ENCODE data around the gene FAM227B. TPM values are rescaled to one million over a fixed set of nuclear protein-coding genes. Genes with fewer than 3 reads are reported as not detected.

The FAM227B gene
- total and polyA plus RNA-seq, 2 of the 13 experiments (the other 11 are each of a cell fraction or from before 2014, with no cell fraction given) = 1.9 to 2.6 TPM

DNA sequence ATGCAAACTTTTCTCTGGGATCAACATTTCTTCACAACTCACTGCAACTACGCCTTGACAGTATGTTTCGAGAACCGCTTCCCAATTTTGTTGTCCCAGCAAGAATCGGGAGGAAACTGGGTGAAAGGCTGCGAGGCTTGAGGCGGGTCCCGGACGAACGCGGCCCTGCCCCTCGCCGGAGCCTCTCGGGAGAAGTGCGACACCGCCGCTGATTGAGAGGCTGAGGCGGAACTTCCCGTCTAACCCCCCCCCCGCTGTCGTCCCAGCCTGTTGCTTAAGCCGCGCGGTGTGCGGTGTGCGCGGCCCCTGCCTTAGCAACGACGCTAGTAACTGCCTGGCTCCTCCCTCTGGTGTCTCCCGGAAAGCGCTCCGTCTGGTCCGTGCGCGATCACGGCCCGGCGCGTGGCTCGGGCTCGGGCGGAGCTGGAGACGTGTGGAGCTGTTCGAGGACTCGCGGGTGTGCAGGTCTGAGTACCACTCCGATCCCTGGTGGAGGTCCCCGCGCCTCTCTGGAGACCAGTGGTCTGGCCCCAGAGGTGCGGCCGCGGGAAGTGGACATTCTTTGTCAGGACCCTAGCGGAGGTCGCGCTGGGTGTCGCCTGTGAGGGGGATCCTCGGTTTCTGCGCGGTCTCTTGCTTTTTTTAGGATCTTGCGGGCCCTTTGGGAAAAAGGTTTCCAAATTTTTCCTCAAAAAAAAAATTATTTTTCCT lies at the start of gene FAM227B, which contains the start of gene DTWD1 (continued):
- TF ChIP-seq, protein P1, sequence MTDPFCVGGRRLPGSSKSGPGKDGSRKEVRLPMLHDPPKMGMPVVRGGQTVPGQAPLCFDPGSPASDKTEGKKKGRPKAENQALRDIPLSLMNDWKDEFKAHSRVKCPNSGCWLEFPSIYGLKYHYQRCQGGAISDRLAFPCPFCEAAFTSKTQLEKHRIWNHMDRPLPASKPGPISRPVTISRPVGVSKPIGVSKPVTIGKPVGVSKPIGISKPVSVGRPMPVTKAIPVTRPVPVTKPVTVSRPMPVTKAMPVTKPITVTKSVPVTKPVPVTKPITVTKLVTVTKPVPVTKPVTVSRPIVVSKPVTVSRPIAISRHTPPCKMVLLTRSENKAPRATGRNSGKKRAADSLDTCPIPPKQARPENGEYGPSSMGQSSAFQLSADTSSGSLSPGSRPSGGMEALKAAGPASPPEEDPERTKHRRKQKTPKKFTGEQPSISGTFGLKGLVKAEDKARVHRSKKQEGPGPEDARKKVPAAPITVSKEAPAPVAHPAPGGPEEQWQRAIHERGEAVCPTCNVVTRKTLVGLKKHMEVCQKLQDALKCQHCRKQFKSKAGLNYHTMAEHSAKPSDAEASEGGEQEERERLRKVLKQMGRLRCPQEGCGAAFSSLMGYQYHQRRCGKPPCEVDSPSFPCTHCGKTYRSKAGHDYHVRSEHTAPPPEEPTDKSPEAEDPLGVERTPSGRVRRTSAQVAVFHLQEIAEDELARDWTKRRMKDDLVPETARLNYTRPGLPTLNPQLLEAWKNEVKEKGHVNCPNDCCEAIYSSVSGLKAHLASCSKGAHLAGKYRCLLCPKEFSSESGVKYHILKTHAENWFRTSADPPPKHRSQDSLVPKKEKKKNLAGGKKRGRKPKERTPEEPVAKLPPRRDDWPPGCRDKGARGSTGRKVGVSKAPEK (CRISPR knock-in tag; IDR thresholded peaks at IDR 0.05; ENCODE audit: borderline replicate concordance) = peak; percentile 98
- TF ChIP-seq TFE3 (CRISPR knock-in tag; IDR thresholded peaks at IDR 0.05) = peak; percentile 74; the same call in 1 of the 2 replicates
- peak; percentile 67 for TF ChIP-seq RBM22 (optimal IDR thresholded peaks at IDR 0.05; ENCODE audit: low read length)
- TF ChIP-seq, protein P2, sequence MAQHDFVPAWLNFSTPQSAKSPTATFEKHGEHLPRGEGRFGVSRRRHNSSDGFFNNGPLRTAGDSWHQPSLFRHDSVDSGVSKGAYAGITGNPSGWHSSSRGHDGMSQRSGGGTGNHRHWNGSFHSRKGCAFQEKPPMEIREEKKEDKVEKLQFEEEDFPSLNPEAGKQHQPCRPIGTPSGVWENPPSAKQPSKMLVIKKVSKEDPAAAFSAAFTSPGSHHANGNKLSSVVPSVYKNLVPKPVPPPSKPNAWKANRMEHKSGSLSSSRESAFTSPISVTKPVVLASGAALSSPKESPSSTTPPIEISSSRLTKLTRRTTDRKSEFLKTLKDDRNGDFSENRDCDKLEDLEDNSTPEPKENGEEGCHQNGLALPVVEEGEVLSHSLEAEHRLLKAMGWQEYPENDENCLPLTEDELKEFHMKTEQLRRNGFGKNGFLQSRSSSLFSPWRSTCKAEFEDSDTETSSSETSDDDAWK (CRISPR knock-in tag; IDR thresholded peaks at IDR 0.05) = no peak
- TF ChIP-seq ZNF775 (CRISPR knock-in tag; IDR thresholded peaks at IDR 0.05; ENCODE audit: borderline replicate concordance) = no peak
- TF ChIP-seq NR3C1 (CRISPR knock-in tag; IDR thresholded peaks at IDR 0.05) = no peak
- peak; percentile 41 to 75; a peak in 3 of 4 replicates for TF ChIP-seq EP300 (IDR thresholded peaks at IDR 0.05; ENCODE audit: low read depth in 2 of 2, low read length in 2 of 2)
- TF ChIP-seq EP300 (CRISPR knock-in tag; IDR thresholded peaks at IDR 0.05; ENCODE audit: borderline replicate concordance) = peak; percentile 73
- no peak for TF ChIP-seq MBNL3 (CRISPR knock-in tag; conservative IDR thresholded peaks at IDR 0.05)
- TF ChIP-seq HIC2 (CRISPR knock-in tag; IDR thresholded peaks at IDR 0.05; ENCODE audit: low read depth) = peak; percentile 79
- TF ChIP-seq GTF3A (CRISPR knock-in tag; conservative IDR thresholded peaks at IDR 0.05) = peak; percentile 94; the same call in 1 of the 2 replicates
- no peak for TF ChIP-seq FOXO4 (CRISPR knock-in tag; conservative IDR thresholded peaks at IDR 0.05)
- peak; percentile 95 for TF ChIP-seq GATAD1 (CRISPR knock-in tag; IDR thresholded peaks at IDR 0.05)
- peak; percentile 94; the same call in 1 of the 2 replicates for TF ChIP-seq ZNF335 (CRISPR knock-in tag; IDR thresholded peaks at IDR 0.05)
- no peak for TF ChIP-seq CENPT (CRISPR knock-in tag; IDR thresholded peaks at IDR 0.05; ENCODE audit: low read depth)
- peak; percentile 92 for TF ChIP-seq PHF20 (CRISPR knock-in tag; IDR thresholded peaks at IDR 0.05)
- TF ChIP-seq TBX2 (CRISPR knock-in tag; IDR thresholded peaks at IDR 0.05; ENCODE audit: borderline replicate concordance) = peak; percentile 94
- 0 out of 2 replicates have a peak, but pooled peaks have one; percentile 55 for TF ChIP-seq HMG20B (CRISPR knock-in tag; conservative IDR thresholded peaks at IDR 0.05)
- peak; percentile 57; the same call in 1 of the 2 replicates for TF ChIP-seq ZBTB21 (CRISPR knock-in tag; IDR thresholded peaks at IDR 0.05)
- peak; percentile 95 for TF ChIP-seq HIVEP1 (CRISPR knock-in tag; IDR thresholded peaks at IDR 0.05)
- no peak for TF ChIP-seq ZNF101 (CRISPR knock-in tag; IDR thresholded peaks at IDR 0.05; ENCODE audit: borderline replicate concordance, low read depth)

Data from HepG2 (cell line).